GM08714 (cell line): Measurements from ENCODE around the gene TOLLIP.

Experiments
- H3K4me3 ChIP-seq: fragments of 200-500 bp; sonication (Bioruptor generic); 2 replicates; pipeline ENCODE4 v1.5.1; 2014; ENCODE audit warnings: mild to moderate bottlenecking, low read length, inconsistent platforms
- ZNF274 ChIP-seq: IDR thresholded peaks from 2 replicates; pipeline ENCODE4 v1.6.1; 2012; ENCODE audit warnings: mild to moderate bottlenecking, low read depth, low read length

Gene TOLLIP

GRCh38 chr11:1232021-1232882 is 77.2 kb downstream of the TOLLIP start:
- no peak overlapping the region for H3K4me3 ChIP-seq
- TF ChIP-seq ZNF274 = no peak

- no peak for TF ChIP-seq ZNF274
- H3K4me3 ChIP-seq = no peak overlapping the region
These were observed 77.9 kb downstream of the TOLLIP start for GRCh38 chr11:1231396-1232020.

GRCh38 chr11:1230456-1231395 is 78.7 kb downstream of the TOLLIP start:
- no peak for TF ChIP-seq ZNF274
- no peak overlapping the region for H3K4me3 ChIP-seq

GRCh38 chr11:1230121-1230455 is 79.3 kb downstream of the TOLLIP start:
- no peak overlapping the region for H3K4me3 ChIP-seq
- TF ChIP-seq ZNF274 = no peak

GRCh38 chr11:1229471-1230120 is 79.8 kb downstream of the TOLLIP start:
- H3K4me3 ChIP-seq = no peak overlapping the region
- no peak for TF ChIP-seq ZNF274

- TF ChIP-seq ZNF274 = no peak
- no peak overlapping the region for H3K4me3 ChIP-seq
These were observed 80.4 kb downstream of the TOLLIP start for GRCh38 chr11:1228921-1229451.

- TF ChIP-seq ZNF274 = no peak
- H3K4me3 ChIP-seq = no peak overlapping the region
These were observed 81.2 kb downstream of the TOLLIP start for GRCh38 chr11:1228101-1228821.

- no peak overlapping the region for H3K4me3 ChIP-seq
- TF ChIP-seq ZNF274 = no peak
These were observed 81.8 kb downstream of the TOLLIP start for GRCh38 chr11:1227551-1228100.

GRCh38 chr11:1226986-1227550 is 82.4 kb downstream of the TOLLIP start:
- no peak overlapping the region for H3K4me3 ChIP-seq
- TF ChIP-seq ZNF274 = no peak

GRCh38 chr11:1226226-1226985 is 83.0 kb downstream of the TOLLIP start:
- no peak for TF ChIP-seq ZNF274
- no peak overlapping the region for H3K4me3 ChIP-seq

GRCh38 chr11:1225386-1226225 is 83.8 kb downstream of the TOLLIP start:
- no peak overlapping the region for H3K4me3 ChIP-seq
- no peak for TF ChIP-seq ZNF274
